Measurements from ENCODE around the gene MXD1.

Gene MXD1

DNA sequence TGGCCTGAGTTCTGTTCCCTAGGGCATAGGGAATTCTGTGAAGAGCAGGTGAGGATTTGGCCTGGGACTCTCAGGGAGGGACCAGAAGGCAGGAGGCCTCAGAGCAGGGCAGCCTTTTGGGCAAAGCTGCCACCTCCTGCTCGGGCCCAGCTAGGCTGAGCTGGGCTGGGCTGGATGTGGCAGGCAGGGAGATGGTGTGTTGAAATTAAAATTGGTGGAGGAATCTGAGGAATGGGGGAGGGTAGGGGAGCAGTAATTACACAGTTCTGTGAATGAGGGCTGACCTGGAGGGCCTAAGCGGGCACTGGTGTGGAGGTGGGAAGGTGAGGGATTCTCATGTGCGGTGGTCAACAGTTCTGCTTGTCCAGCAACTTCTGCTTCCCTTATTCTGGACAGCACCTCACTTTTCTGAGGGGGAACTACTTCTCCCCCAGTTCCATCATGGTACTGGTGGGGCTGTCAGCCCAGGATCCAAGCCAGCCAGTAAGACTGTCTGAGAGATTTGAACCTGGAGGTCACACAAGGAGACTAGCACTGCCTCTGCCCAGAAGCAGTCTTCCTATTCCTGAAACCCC, 68.6 kb downstream of the MXD1 start:
- no peak for DNase-seq

DNA sequence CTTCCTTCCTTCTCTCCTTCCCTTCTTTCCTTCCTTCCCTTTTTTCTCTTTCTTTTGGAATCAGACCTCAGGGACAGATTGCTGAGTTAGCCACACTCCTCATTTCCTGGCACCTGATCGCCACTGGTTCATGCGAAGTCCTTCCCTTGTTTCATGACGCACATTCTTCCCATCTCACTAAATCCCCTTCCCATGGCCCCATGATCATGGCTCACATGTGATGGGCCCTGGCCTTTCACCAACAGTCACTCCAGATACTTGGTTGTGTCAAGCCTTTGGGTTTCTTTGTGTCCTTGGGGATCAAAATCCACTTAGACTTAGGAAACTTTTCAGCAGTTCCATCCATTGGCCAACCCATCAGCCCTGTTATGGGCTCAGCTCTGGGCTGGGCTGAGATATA, 70.3 kb downstream of the MXD1 start:
- DNase-seq = no peak

DNA sequence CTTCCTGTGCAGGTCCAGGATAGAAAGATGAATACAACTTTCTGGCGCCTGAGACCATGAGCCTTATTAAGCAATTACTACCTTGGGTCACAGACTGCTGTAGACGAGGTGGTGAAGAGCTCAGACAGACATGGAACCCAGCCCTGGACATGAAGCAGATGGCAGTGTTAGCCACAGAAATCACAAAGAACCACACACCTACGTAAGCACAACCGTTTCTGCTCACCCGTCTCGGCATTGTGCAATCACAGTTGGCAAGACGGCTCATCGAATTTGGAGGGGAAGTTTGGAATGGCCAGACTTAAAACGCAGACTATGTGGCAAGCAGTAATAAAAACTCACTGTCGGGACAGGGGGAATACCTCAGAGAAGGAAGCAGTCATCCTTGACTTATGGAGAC, 70.8 kb downstream of the MXD1 start:
- peak; percentile 14 for DNase-seq

DNA sequence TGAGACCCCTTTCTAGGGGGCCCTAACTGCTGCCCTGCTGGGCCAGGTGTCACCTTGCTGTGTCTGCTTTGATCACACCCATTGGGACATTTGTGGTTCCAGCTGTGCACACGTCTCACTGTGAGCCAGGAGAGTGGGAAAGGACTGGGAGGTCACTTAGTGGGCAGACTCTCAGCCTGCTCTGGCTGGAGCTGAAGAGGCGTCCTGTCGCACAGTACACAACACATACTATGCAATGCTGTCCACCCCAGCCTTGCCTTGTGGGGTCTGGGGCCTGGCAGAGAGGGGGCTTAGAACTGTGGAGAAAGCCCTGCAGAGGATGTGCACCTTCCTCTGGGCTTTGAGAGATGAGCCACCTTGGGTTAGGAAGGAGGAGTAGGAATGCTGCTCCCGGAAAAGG, 71.8 kb downstream of the MXD1 start:
- DNase-seq = no peak

DNA sequence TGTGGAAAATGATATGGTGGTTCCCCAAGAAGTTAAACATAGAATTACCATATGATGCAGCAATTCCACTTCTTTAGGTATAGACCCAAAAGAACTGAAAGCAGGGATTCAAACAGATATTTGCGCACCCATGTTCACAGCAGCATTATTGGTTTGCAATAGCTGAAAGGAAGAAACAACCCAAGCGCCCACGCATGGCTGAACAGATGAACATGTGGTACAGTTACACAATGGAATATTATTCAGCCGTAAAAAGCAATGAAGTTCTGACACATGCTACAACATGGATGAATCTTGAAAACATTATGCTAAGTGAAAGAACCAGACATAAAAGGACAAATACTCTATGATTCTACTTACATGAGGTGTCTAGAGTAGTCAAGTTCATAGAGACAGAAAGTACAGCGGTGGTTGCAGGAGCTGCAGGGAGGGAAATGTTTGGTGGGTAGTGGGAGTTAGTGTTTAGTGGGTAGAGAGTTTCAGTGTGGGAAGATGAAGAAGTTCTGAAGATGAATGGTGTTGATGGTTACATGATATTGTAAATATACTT, 73.3 kb downstream of the MXD1 start:
- DNase-seq = no peak

DNA sequence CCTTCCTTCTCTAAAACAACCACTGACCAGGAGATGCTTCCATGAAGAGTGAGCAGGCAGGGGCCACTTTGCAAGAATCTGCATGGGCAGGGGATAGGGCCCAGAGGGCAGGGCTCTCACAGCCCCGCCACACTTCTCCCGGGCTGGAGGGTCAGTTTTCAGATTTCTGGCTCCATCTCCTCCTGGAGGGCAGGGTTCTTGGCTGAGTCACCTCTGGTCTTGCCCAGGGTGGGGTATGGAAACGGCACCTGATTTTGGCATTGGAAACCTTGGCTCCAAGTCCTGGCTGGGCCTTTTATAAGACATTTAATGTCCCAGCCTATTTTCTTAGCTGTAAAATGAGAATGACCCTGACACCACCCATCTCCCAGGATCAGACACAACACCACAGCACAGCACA, 74.1 kb downstream of the MXD1 start:
- DNase-seq = no peak

DNA sequence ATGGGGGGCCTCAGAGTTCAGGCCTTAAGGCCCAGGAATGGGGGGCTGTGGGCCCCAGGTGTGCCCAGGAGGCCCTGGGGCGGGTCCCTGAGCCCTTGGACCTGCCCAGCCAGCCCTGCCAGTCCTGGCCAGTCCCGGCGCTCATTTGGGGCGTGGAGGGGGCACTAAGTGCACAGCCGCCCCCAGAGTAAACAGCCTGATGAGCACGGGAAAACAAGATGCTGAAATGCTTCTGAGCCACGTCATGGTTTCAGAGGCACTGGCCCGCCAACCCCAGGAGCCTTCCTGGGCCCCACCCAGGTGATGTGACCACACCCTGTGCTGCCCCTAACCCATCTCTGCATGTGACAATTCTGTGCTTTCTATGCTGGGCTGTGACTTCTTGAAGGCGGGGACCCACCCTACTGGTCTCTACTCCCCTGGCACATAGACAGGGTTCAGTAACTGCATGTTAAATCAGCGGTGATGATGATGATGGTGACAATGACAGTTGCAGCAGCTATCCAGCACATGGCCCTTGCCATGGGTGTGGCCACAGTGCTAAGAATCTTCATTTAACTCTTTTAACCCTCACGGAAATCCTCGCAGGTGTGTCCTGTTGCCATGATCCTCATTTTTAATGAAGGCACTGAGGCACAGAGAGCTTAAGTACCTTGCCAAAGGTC, 74.7 kb downstream of the MXD1 start:
- no peak for DNase-seq
